Mesendoderm (in vitro differentiated cells): ENCODE data around the gene JPT1.
"Not testable (repeated sequence)": the region's sequence is repeated elsewhere in the genome, so short reads cannot be mapped to it uniquely, and the experiment has no call there.

Experiments used
- DNase-seq: peaks from one replicate; pipeline ENCODE4 v3.0.0; 2013
- H2AK5ac ChIP-seq: 2 replicates; pipeline ENCODE4 v1.6.1; 2013; ENCODE audit warnings: low read length, inconsistent platforms
- H2BK120ac ChIP-seq: 2 replicates; pipeline ENCODE4 v1.6.1; 2013; ENCODE audit warnings: low read depth, mild to moderate bottlenecking, low read length, moderate library complexity, mixed read lengths
- H2BK15ac ChIP-seq: replicated peaks from 2 replicates; pipeline ENCODE4 v1.6.1; 2013; ENCODE audit warnings: low read depth, mild to moderate bottlenecking, moderate library complexity
- H2BK5ac ChIP-seq: 2 replicates; pipeline ENCODE4 v1.6.1; 2013; ENCODE audit warnings: low read length, inconsistent platforms
- H3K18ac ChIP-seq: 2 replicates; pipeline ENCODE4 v1.6.1; 2013; ENCODE audit warnings: mild to moderate bottlenecking, low read length, mixed read lengths
- H3K23ac ChIP-seq: one replicate; pipeline ENCODE4 v1.6.1; 2013; ENCODE audit warnings: low read length
- H3K27ac ChIP-seq: 2 replicates; pipeline ENCODE4 v1.5.1; 2013; ENCODE audit warnings: low read depth, mild to moderate bottlenecking, inconsistent platforms, low read length, moderate library complexity
- H3K27me3 ChIP-seq: 2 replicates; pipeline ENCODE4 v1.6.1; 2013; ENCODE audit warnings: low read length, control low read depth, mild to moderate bottlenecking, inconsistent platforms; ENCODE audit not compliant: insufficient read depth, poor library complexity
- H3K36me3 ChIP-seq: 2 replicates; pipeline ENCODE4 v1.6.1; 2013; ENCODE audit warnings: low read length, inconsistent platforms; ENCODE audit not compliant: control insufficient read depth, insufficient read depth
- H3K4ac ChIP-seq: one replicate; pipeline ENCODE4 v1.6.1; 2013; ENCODE audit warnings: low read depth, mild to moderate bottlenecking, low read length, moderate library complexity
- H3K4me1 ChIP-seq: 2 replicates; pipeline ENCODE4 v1.6.1; 2013; ENCODE audit warnings: low read depth, low read length, inconsistent platforms; ENCODE audit not compliant: control insufficient read depth
- H3K4me2 ChIP-seq: 2 replicates; pipeline ENCODE4 v1.6.1; 2013; ENCODE audit warnings: low read length
- H3K4me3 ChIP-seq: 2 replicates; pipeline ENCODE4 v1.5.1; 2013; ENCODE audit warnings: mild to moderate bottlenecking, low read length
- H3K56ac ChIP-seq: one replicate; pipeline ENCODE4 v1.6.1; 2013; ENCODE audit warnings: low read length
- H3K79me1 ChIP-seq: 2 replicates; pipeline ENCODE4 v1.6.1; 2013; ENCODE audit warnings: low read length, inconsistent platforms
- H3K79me2 ChIP-seq: 2 replicates; pipeline ENCODE4 v1.6.1; 2013; ENCODE audit warnings: mild to moderate bottlenecking, low read length; ENCODE audit not compliant: control insufficient read depth, insufficient read depth
- H3K9ac ChIP-seq: 2 replicates; pipeline ENCODE4 v1.6.1; 2013; ENCODE audit warnings: low read length, inconsistent platforms
- H4K5ac ChIP-seq: one replicate; pipeline ENCODE4 v1.6.1; 2013; ENCODE audit warnings: low read length
- H4K8ac ChIP-seq: one replicate; pipeline ENCODE4 v1.6.1; 2013; ENCODE audit warnings: low read depth, mild to moderate bottlenecking, control low read depth, low read length, moderate library complexity
- WGBS: extraction: QIAGEN DNeasy Blood & Tissue Kit; methylation state at CpG from one replicate; pipeline ENCODE4 v1.1.7; 2013; ENCODE audit warnings: low lambda C conversion rate, missing lambda C conversion rate; ENCODE audit not compliant: insufficient coverage; ENCODE audit errors: extremely low coverage; 5-methylcytosine and 5-hydroxymethylcytosine counted together

Gene JPT1

GRCh38 chr17:75178453-75178852 lies 24.1 kb upstream of the JPT1 start:
- Histone ChIP-seq H3K79me1 (peaks cover 3% of the 10 kb centered on the region), H4K8ac (no peak overlapping the region), H3K79me2 (peaks cover 74% of the 10 kb centered on the region), H2AK5ac (no peak overlapping the region), H2BK120ac (no peak overlapping the region), H3K27me3 (no peaks in the 10 kb centered on the region), H3K23ac (no peak overlapping the region), H3K4me1 (no peaks in the 10 kb centered on the region), H3K27ac (no peak overlapping the region), H3K36me3 (peaks cover 19% of the 10 kb centered on the region), H3K4ac (no peak overlapping the region), H3K9ac (no peak overlapping the region), H4K5ac (no peak overlapping the region), H3K18ac (no peak overlapping the region), H2BK15ac (no peak overlapping the region), H3K56ac (no peak overlapping the region), H2BK5ac (no peak overlapping the region), H3K4me3 (no peak overlapping the region), H3K4me2 (no peak overlapping the region)
- DNase-seq, result no peak
- no CpG with 5 or more reads among the region's 6 CpGs for WGBS

- no peak overlapping the region for H3K18ac ChIP-seq
- no peak overlapping the region for H3K4ac ChIP-seq
- peaks cover 3% of the 10 kb centered on the region for H3K79me1 ChIP-seq
- H3K4me1 ChIP-seq, result no peaks in the 10 kb centered on the region
- no peak overlapping the region for H3K9ac ChIP-seq
- H2BK5ac ChIP-seq, result no peak overlapping the region
- no peak overlapping the region for H2AK5ac ChIP-seq
- no peak for DNase-seq
- no peak overlapping the region for H4K8ac ChIP-seq
- no peak overlapping the region for H2BK15ac ChIP-seq
- H4K5ac ChIP-seq, result no peak overlapping the region
- no peak overlapping the region for H3K27ac ChIP-seq
- H3K4me2 ChIP-seq, result no peak overlapping the region
- H3K56ac ChIP-seq, result no peak overlapping the region
- H2BK120ac ChIP-seq, result no peak overlapping the region
- H3K36me3 ChIP-seq, result peaks cover 20% of the 10 kb centered on the region
- WGBS, result 100% methylated on average over 2 of the region's 5 CpGs
- no peak overlapping the region for H3K4me3 ChIP-seq
- peaks cover 66% of the 10 kb centered on the region for H3K79me2 ChIP-seq
- H3K27me3 ChIP-seq, result no peaks in the 10 kb centered on the region
- no peak overlapping the region for H3K23ac ChIP-seq
Observed at GRCh38 chr17:75176625-75177024, 22.3 kb upstream of the JPT1 start.

- DNase-seq, result no peak
- H3K56ac ChIP-seq, result no peak overlapping the region
- H2AK5ac ChIP-seq, result no peak overlapping the region
- no peak overlapping the region for H3K23ac ChIP-seq
- no peak overlapping the region for H4K8ac ChIP-seq
- H3K4me3 ChIP-seq, result no peak overlapping the region
- H3K36me3 ChIP-seq, result peaks cover 20% of the 10 kb centered on the region
- peaks cover 57% of the 10 kb centered on the region for H3K79me2 ChIP-seq
- no peak overlapping the region for H3K4me2 ChIP-seq
- no peak overlapping the region for H2BK120ac ChIP-seq
- no peak overlapping the region for H2BK5ac ChIP-seq
- peaks cover 3% of the 10 kb centered on the region for H3K79me1 ChIP-seq
- no peak overlapping the region for H3K18ac ChIP-seq
- no peak overlapping the region for H4K5ac ChIP-seq
- no peak overlapping the region for H3K27ac ChIP-seq
- H3K9ac ChIP-seq, result no peak overlapping the region
- no CpG with 5 or more reads among the region's 11 CpGs for WGBS
- H3K4ac ChIP-seq, result no peak overlapping the region
- no peaks in the 10 kb centered on the region for H3K27me3 ChIP-seq
- H2BK15ac ChIP-seq, result no peak overlapping the region
- H3K4me1 ChIP-seq, result no peaks in the 10 kb centered on the region
Observed at GRCh38 chr17:75174996-75175395, 20.7 kb upstream of the JPT1 start.

GRCh38 chr17:75173526-75173925 lies 19.2 kb upstream of the JPT1 start:
- H2BK5ac ChIP-seq, result no peak overlapping the region
- H3K18ac ChIP-seq, result no peak overlapping the region
- H3K56ac ChIP-seq, result no peak overlapping the region
- H3K23ac ChIP-seq, result no peak overlapping the region
- H2BK15ac ChIP-seq, result no peak overlapping the region
- no peak overlapping the region for H3K4ac ChIP-seq
- H3K79me1 ChIP-seq, result peaks cover 5% of the 10 kb centered on the region
- H4K5ac ChIP-seq, result no peak overlapping the region
- no peak for DNase-seq
- H3K36me3 ChIP-seq, result peaks cover 16% of the 10 kb centered on the region
- H3K4me1 ChIP-seq, result no peaks in the 10 kb centered on the region
- no peak overlapping the region for H2BK120ac ChIP-seq
- H3K4me2 ChIP-seq, result no peak overlapping the region
- H3K4me3 ChIP-seq, result no peak overlapping the region
- H3K9ac ChIP-seq, result no peak overlapping the region
- H2AK5ac ChIP-seq, result no peak overlapping the region
- H3K27ac ChIP-seq, result no peak overlapping the region
- WGBS, result no CpG with 5 or more reads among the region's 4 CpGs
- peaks cover 44% of the 10 kb centered on the region for H3K79me2 ChIP-seq
- no peaks in the 10 kb centered on the region for H3K27me3 ChIP-seq
- H4K8ac ChIP-seq, result no peak overlapping the region

GRCh38 chr17:75168998-75169397 lies 14.7 kb upstream of the JPT1 start:
- Histone ChIP-seq H3K4me3 (no peak overlapping the region), H3K4ac (no peak overlapping the region), H3K9ac (no peak overlapping the region), H3K18ac (no peak overlapping the region), H3K4me1 (no peaks in the 10 kb centered on the region), H4K5ac (no peak overlapping the region), H3K4me2 (no peak overlapping the region), H3K79me2 (peaks cover 14% of the 10 kb centered on the region), H2AK5ac (no peak overlapping the region), H3K23ac (no peak overlapping the region), H4K8ac (no peak overlapping the region), H3K27ac (no peak overlapping the region), H2BK120ac (no peak overlapping the region), H2BK5ac (no peak overlapping the region), H3K36me3 (peaks cover 8% of the 10 kb centered on the region), H3K79me1 (peaks cover 2% of the 10 kb centered on the region), H2BK15ac (no peak overlapping the region), H3K56ac (no peak overlapping the region), H3K27me3 (no peaks in the 10 kb centered on the region)
- no CpG with 5 or more reads among the region's 4 CpGs for WGBS
- DNase-seq, result no peak

GRCh38 chr17:75164606-75165005 lies 10.3 kb upstream of the JPT1 start:
- H2BK120ac ChIP-seq, H3K56ac ChIP-seq, H3K4ac ChIP-seq, H2BK5ac ChIP-seq, H3K23ac ChIP-seq, H3K79me1 ChIP-seq, DNase-seq, H3K4me3 ChIP-seq, H3K9ac ChIP-seq, H3K79me2 ChIP-seq, H3K18ac ChIP-seq, H3K4me1 ChIP-seq, H3K36me3 ChIP-seq, H4K5ac ChIP-seq, H3K27me3 ChIP-seq, H4K8ac ChIP-seq, H2AK5ac ChIP-seq, H3K27ac ChIP-seq, H3K4me2 ChIP-seq, H2BK15ac ChIP-seq: not testable (repeated sequence)
- WGBS, result no CpG with 5 or more reads among the region's 15 CpGs
